ENCODE measurements around the gene PLET1. TPM values are rescaled to one million over a fixed set of nuclear protein-coding genes. Genes with fewer than 3 reads are reported as not detected.

PLET1 gene
- total RNA-seq, 2 experiments from 2014 or later = not detected

DNA sequence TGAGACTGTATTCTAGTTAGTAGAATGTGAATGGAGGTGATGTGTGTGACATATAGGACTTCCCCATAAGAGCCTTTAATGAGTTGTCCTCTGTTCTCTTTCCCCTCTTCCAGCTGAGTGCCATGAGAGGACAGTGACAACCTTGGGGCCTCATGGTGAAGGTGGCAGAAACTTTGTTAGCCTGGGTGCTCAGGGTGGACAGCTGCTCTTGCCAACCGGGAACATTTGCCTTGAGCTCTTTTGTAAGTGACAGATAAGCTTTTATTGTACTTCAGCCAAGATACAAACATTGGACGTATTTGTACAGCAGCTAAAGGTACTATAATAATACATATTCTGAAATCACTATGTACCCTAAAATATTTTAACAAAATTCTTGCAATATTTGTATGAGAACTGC, 33.0 kb upstream of the PLET1 start:
- DNase-seq (no peak), ATAC-seq (no peak)
- no peak overlapping the region for H3K27ac Mint-ChIP-seq
- H3K36me3 Mint-ChIP-seq = peaks cover 11% of the 10 kb centered on the region
- H3K4me3 Mint-ChIP-seq = no peak overlapping the region
- peaks cover 50% of the 10 kb centered on the region for H3K4me1 Mint-ChIP-seq
- H3K27me3 Mint-ChIP-seq = peaks cover 17% of the 10 kb centered on the region
- CTCF ChIA-PET = interaction anchor here (0.7 to 2.2 kb wide), 4 partner anchors 14 to 262 kb away, joined by 3 to 21 read pairs (median 6); no protein-coding TSS in a partner anchor
- no peaks in the 10 kb centered on the region for H3K9me3 Mint-ChIP-seq (ENCODE audit: low read depth)

- ATAC-seq (no peak), DNase-seq (no peak)
- CTCF ChIA-PET = interaction anchor here (0.7 to 2.2 kb wide), 2 partner anchors 13 to 263 kb away, joined by 3 to 8 read pairs; no protein-coding TSS in a partner anchor
- Mint-ChIP-seq H3K9me3 (ENCODE audit: low read depth) (no peaks in the 10 kb centered on the region), H3K4me1 (peaks cover 43% of the 10 kb centered on the region), H3K27ac (no peak overlapping the region), H3K36me3 (peaks cover 11% of the 10 kb centered on the region), H3K27me3 (peaks cover 17% of the 10 kb centered on the region), H3K4me3 (no peak overlapping the region)
Observed at GRCh38 chr11:112292785-112293407, 32.2 kb upstream of the PLET1 start.

DNA sequence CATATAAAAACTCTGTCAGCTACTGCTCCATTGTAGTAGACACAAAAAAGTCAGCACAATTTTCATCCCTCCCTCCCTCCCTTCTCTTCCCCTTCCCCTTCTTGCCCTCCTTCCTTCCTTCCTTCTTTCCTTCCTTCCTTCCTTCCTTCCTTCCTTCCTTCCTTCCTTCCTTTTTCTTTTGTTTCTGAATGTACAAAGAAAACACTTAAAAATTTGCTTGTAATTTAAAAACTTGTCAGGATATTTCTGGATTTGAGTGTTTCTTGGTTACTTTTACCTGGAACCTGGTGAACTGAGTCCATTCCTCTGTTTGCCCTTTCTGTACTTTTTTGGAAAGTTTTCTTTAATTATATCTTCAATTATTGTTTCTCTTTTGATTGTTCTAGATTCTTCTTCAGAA, 31.5 kb upstream of the PLET1 start:
- Mint-ChIP-seq H3K27me3 (peaks cover 17% of the 10 kb centered on the region), H3K4me3 (no peak overlapping the region)
- CTCF ChIA-PET = interaction anchor here (0.7 to 2.2 kb wide), 3 partner anchors 12 to 263 kb away, joined by 3 to 8 read pairs (median 3); no protein-coding TSS in a partner anchor

DNA sequence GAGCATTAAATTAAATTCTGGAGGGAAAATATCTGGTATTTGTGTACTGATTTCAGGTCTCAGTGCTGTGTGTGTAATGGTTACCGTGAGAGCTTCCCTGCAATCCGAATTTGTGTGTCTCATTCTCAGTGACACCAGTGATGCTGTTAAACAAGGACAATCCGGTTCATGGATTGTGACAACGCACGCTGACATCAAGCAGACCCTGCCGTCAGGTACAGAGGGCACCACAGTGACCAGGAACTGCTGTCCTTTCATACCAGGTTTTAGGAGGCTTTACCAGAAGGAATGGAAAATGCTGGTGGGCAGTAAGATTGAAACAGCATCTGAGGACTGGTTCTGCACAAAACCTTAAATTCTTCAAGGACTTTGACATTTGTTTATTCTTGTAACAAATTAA, 30.5 kb upstream of the PLET1 start:
- Mint-ChIP-seq H3K9me3 (ENCODE audit: low read depth) (no peaks in the 10 kb centered on the region), H3K4me1 (peaks cover 27% of the 10 kb centered on the region), H3K4me3 (peak overlapping the region; percentile 4), H3K36me3 (peaks cover 8% of the 10 kb centered on the region), H3K27me3 (peaks cover 17% of the 10 kb centered on the region), H3K27ac (no peak overlapping the region)
- CTCF ChIA-PET = interaction anchor here (0.7 to 1.3 kb wide), 2 partner anchors 9 to 11 kb away, joined by 3 to 4 read pairs; no protein-coding TSS in a partner anchor
- no peak for DNase-seq
- ATAC-seq = no peak

More for the DNA sequence above, 31.5 kb upstream of the PLET1 start:
- Mint-ChIP-seq H3K27ac (no peak overlapping the region), H3K4me1 (peaks cover 36% of the 10 kb centered on the region), H3K36me3 (peaks cover 11% of the 10 kb centered on the region), H3K9me3 (ENCODE audit: low read depth) (no peaks in the 10 kb centered on the region)
- no peak for DNase-seq
- no peak for ATAC-seq

GRCh38 chr11:112290493-112290850, 29.8 kb upstream of the PLET1 start:
- H3K36me3 Mint-ChIP-seq = peaks cover 8% of the 10 kb centered on the region
- H3K27ac Mint-ChIP-seq = peak overlapping the region; percentile 48
- ATAC-seq = no peak
- H3K4me3 Mint-ChIP-seq = peak overlapping the region; percentile 71
- no peak for DNase-seq
- H3K9me3 Mint-ChIP-seq (ENCODE audit: low read depth) = no peaks in the 10 kb centered on the region
- CTCF ChIA-PET = interaction anchor here (1.3 kb wide), 1 partner anchor 10 kb away, joined by 4 read pairs; no protein-coding TSS in a partner anchor
- peaks cover 24% of the 10 kb centered on the region for H3K4me1 Mint-ChIP-seq
- peaks cover 17% of the 10 kb centered on the region for H3K27me3 Mint-ChIP-seq

GRCh38 chr11:112289588-112290492, 29.2 kb upstream of the PLET1 start:
- H3K36me3 Mint-ChIP-seq = peaks cover 8% of the 10 kb centered on the region
- peaks cover 17% of the 10 kb centered on the region for H3K27me3 Mint-ChIP-seq
- DNase-seq (peak; percentile 87), ATAC-seq (peak; percentile 99)
- H3K4me1 Mint-ChIP-seq = peaks cover 24% of the 10 kb centered on the region
- peak overlapping the region; percentile 71 for H3K4me3 Mint-ChIP-seq
- CTCF ChIA-PET = interaction anchor here (1.0 to 16.5 kb wide), 5 partner anchors 10 to 999 kb away, joined by 4 to 373 read pairs (median 14); partner anchors contain the start of gene PTS
- no peaks in the 10 kb centered on the region for H3K9me3 Mint-ChIP-seq (ENCODE audit: low read depth)
- peak overlapping the region; percentile 71 for H3K27ac Mint-ChIP-seq

DNA sequence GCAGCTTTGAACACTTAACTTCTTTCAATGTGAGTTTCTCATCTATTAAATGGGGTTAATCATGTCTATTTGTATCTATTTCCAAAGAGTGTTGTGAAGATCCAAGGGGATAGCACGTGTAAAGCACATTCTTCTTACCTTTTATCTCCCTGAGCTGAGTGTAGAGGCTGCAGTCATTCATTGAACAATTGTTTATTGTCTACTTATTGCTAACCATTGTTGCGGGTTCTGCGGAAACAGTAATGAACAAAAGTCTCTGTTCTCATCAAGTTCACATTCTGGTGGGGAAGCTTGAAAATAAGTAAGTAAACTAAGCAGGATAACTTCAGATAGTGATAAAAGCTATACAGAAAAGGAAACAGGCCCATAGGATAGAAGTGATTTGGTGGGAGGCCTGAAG, 27.4 kb upstream of the PLET1 start:
- Mint-ChIP-seq H3K27ac (no peak overlapping the region), H3K4me3 (no peak overlapping the region), H3K36me3 (peaks cover 8% of the 10 kb centered on the region), H3K9me3 (ENCODE audit: low read depth) (no peaks in the 10 kb centered on the region), H3K4me1 (peaks cover 22% of the 10 kb centered on the region), H3K27me3 (peaks cover 17% of the 10 kb centered on the region)
- ATAC-seq (no peak), DNase-seq (no peak)
- CTCF ChIA-PET = interaction anchor here (1.0 to 16.5 kb wide), 8 partner anchors 8 to 1001 kb away, joined by 3 to 373 read pairs (median 8); partner anchors contain the start of gene PTS

DNA sequence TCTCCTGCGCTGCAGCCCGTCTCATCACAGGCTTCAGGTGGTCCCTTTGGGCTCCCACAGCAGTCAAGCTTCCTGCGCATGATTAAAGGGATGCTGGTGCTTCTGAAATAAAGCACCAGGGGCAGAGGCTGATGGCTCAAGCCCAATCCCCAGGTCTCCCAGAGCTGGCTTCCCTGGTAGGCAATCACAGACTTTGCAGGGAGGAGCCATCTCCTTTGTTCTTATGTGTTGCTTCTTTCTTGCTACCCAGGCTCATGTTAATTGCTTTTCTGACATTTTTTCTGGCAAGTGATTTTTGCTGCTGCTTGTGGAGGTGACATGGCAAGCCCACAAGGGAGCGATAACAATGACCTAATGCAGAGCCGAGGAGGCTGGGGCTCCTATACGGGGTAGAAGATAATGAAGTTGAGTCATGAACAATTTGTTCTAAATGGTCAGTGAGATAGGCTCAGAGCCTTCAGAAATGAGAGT, 25.2 kb upstream of the PLET1 start:
- ATAC-seq (no peak), DNase-seq (no peak)
- CTCF ChIA-PET = interaction anchor here (1.1 to 16.5 kb wide), 3 partner anchors 65 to 302 kb away, joined by 3 to 373 read pairs (median 5); partner anchors contain the start of gene PTS
- H3K4me1 Mint-ChIP-seq = peaks cover 20% of the 10 kb centered on the region
- peaks cover 8% of the 10 kb centered on the region for H3K27me3 Mint-ChIP-seq
- peaks cover 1% of the 10 kb centered on the region for H3K36me3 Mint-ChIP-seq
- no peaks in the 10 kb centered on the region for H3K9me3 Mint-ChIP-seq (ENCODE audit: low read depth)
- H3K27ac Mint-ChIP-seq = no peak overlapping the region
- no peak overlapping the region for H3K4me3 Mint-ChIP-seq

DNA sequence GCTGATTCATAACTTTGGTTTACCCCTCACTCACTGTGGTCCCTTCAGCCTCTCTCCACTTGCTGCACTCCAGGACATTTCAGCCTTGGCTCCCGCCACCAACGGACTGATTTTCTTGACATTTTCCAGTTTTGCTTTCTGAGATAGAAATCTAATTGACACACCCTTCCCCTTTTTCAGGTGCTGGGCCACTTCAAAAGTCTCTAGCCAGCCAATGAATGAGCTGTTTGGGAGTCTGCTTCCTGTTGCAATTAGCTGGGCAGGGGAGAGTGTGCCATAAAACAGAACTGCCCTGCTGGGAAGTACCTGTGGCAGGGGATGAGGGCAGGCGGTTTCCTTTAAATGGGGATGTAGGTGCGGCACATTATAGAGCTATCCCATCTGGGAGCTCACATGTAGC, 21.1 kb upstream of the PLET1 start:
- Mint-ChIP-seq H3K4me3 (no peak overlapping the region), H3K36me3 (no peaks in the 10 kb centered on the region), H3K27me3 (no peaks in the 10 kb centered on the region), H3K4me1 (peaks cover 24% of the 10 kb centered on the region), H3K27ac (no peak overlapping the region), H3K9me3 (ENCODE audit: low read depth) (no peaks in the 10 kb centered on the region)
- no peak for ATAC-seq
- no peak for DNase-seq
- CTCF ChIA-PET = interaction anchor here (0.7 to 16.5 kb wide), 7 partner anchors 10 to 1025 kb away, joined by 3 to 373 read pairs (median 7); partner anchors contain the start of gene PTS

GRCh38 chr11:112280268-112281126, 19.8 kb upstream of the PLET1 start:
- DNase-seq (peak; percentile 81), ATAC-seq (peak; percentile 91)
- CTCF ChIA-PET = interaction anchor here (0.6 to 16.5 kb wide), 58 partner anchors 8 to 1395 kb away, joined by 3 to 373 read pairs (median 4); partner anchors contain the start of genes BCO2, IL18, PLET1 and PPP2R1B
- peak overlapping the region; percentile 88 for H3K4me3 Mint-ChIP-seq
- no peaks in the 10 kb centered on the region for H3K27me3 Mint-ChIP-seq
- H3K4me1 Mint-ChIP-seq = peaks cover 31% of the 10 kb centered on the region
- no peaks in the 10 kb centered on the region for H3K9me3 Mint-ChIP-seq (ENCODE audit: low read depth)
- no peaks in the 10 kb centered on the region for H3K36me3 Mint-ChIP-seq
- peak overlapping the region; percentile 74 for H3K27ac Mint-ChIP-seq

DNA sequence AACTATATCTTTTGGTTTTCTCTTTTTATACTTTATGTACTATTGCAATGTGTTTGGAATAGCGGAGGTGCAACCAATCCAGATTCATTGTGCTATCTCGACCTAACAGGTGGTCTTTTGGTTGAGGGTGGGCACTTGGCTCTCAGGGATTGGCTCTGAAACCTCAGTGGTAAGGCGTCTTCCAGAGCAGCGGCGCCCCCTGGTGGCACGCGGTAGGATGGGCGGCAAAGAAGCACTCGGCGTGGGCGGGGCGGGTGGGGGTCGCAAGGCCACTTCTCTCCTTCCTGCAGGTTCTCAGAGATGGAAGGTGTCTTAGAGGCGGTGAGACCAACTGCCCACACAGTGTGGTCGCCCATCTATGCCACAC, 19.2 kb upstream of the PLET1 start:
- peak overlapping the region; percentile 74 for H3K27ac Mint-ChIP-seq
- no peaks in the 10 kb centered on the region for H3K36me3 Mint-ChIP-seq
- DNase-seq (peak; percentile 83), ATAC-seq (peak; percentile 73)
- H3K4me1 Mint-ChIP-seq = peaks cover 31% of the 10 kb centered on the region
- no peaks in the 10 kb centered on the region for H3K27me3 Mint-ChIP-seq
- CTCF ChIA-PET = interaction anchor here (0.7 to 16.5 kb wide), 53 partner anchors 8 to 1395 kb away, joined by 3 to 373 read pairs (median 4); partner anchors contain the start of genes BCO2, PLET1, PPP2R1B and PTS
- no peaks in the 10 kb centered on the region for H3K9me3 Mint-ChIP-seq (ENCODE audit: low read depth)
- H3K4me3 Mint-ChIP-seq = peak overlapping the region; percentile 88

DNA sequence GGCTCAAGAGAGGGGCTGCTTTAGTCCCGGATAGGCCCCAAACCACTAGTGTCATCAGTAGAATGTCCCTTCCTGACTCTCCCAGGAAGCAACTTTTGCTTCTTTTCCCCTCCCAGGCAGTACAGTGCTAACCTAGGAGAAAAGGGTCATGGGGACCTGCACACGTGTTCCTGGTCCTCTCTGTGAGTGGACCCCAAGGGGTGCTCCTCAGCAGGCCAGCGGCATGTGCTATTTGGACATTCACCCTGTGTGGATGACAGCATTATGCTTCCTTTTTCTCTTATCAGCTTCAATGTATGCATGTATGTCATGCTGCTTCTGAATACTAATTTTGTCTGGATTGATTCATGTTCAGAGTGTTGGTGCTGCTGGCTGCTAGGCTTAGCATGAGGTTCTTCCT, 18.1 kb upstream of the PLET1 start:
- no peak overlapping the region for H3K27ac Mint-ChIP-seq
- no peaks in the 10 kb centered on the region for H3K9me3 Mint-ChIP-seq (ENCODE audit: low read depth)
- DNase-seq (no peak), ATAC-seq (no peak)
- H3K4me1 Mint-ChIP-seq = peaks cover 31% of the 10 kb centered on the region
- no peaks in the 10 kb centered on the region for H3K36me3 Mint-ChIP-seq
- no peak overlapping the region for H3K4me3 Mint-ChIP-seq
- CTCF ChIA-PET = interaction anchor here (1.3 to 16.5 kb wide), 10 partner anchors 10 to 347 kb away, joined by 4 to 373 read pairs (median 14); partner anchors contain the start of genes PLET1 and PTS
- H3K27me3 Mint-ChIP-seq = no peaks in the 10 kb centered on the region
